HEK293T (cell line): ENCODE measurements around the gene ASB14.

Experiments used
- CTCF ChIA-PET: fragments of 350-600 bp; formaldehyde crosslinking; extraction: SDS; loops from one replicate; lab custom pipeline; 2021; ENCODE audit warnings: antibody characterized with exemption, inconsistent platforms; lab: Yijun Ruan, JAX
- POLR2A ChIA-PET: fragments of 350-600 bp; formaldehyde crosslinking; extraction: SDS; loops from one replicate; lab custom pipeline; 2020; ENCODE audit warnings: antibody characterized with exemption, inconsistent platforms; lab: Yijun Ruan, JAX
- DNase-seq: peaks from one replicate; pipeline ENCODE4 v3.0.0; 2012; ENCODE audit warnings: mixed read lengths; ENCODE audit errors: extremely low spot score
- ARNT ChIP-seq: fragments of 450-650 bp; IDR thresholded peaks from 2 replicates; pipeline ENCODE4 v1.6.1; 2017; ENCODE audit warnings: mild to moderate bottlenecking
- BHLHE40 ChIP-seq: fragments of 450-650 bp; IDR thresholded peaks from 2 replicates; pipeline ENCODE4 v1.6.1; 2016; ENCODE audit warnings: mild to moderate bottlenecking, moderate library complexity, borderline replicate concordance
- CTBP1 ChIP-seq: fragments of 450-650 bp; IDR thresholded peaks from 2 replicates; pipeline ENCODE4 v1.6.1; 2016; ENCODE audit warnings: borderline replicate concordance
- ELF4 ChIP-seq: fragments of 450-650 bp; IDR thresholded peaks from 2 replicates; pipeline ENCODE4 v1.6.1; 2017; ENCODE audit warnings: antibody characterized with exemption
- FOXA1 ChIP-seq: fragments of 450-650 bp; IDR thresholded peaks from 2 replicates; pipeline ENCODE4 v1.6.1; 2016; ENCODE audit warnings: mild to moderate bottlenecking
- FOXK2 ChIP-seq: fragments of 450-650 bp; IDR thresholded peaks from 2 replicates; pipeline ENCODE4 v1.6.1; 2016; ENCODE audit warnings: mild to moderate bottlenecking
- FOXM1 ChIP-seq: fragments of 450-650 bp; IDR thresholded peaks from 2 replicates; pipeline ENCODE4 v1.6.1; 2017; ENCODE audit warnings: mild to moderate bottlenecking, borderline replicate concordance
- HDGF ChIP-seq: fragments of 450-650 bp; IDR thresholded peaks from 2 replicates; pipeline ENCODE4 v1.6.1; 2017; ENCODE audit warnings: antibody characterized with exemption, borderline replicate concordance
- L3MBTL2 ChIP-seq: fragments of 450-650 bp; conservative IDR thresholded peaks from 2 replicates; pipeline ENCODE4 v1.6.1; 2016; ENCODE audit warnings: mild to moderate bottlenecking
- LEF1 ChIP-seq: fragments of 450-650 bp; IDR thresholded peaks from 2 replicates; pipeline ENCODE4 v1.6.1; 2017; ENCODE audit warnings: mild to moderate bottlenecking, borderline replicate concordance
- NFRKB ChIP-seq: fragments of 450-650 bp; IDR thresholded peaks from 2 replicates; pipeline ENCODE4 v1.6.1; 2016; ENCODE audit warnings: mild to moderate bottlenecking, moderate library complexity
- PKNOX1 ChIP-seq: fragments of 450-650 bp; IDR thresholded peaks from 2 replicates; pipeline ENCODE4 v1.6.1; 2016
- SP1 ChIP-seq: fragments of 450-650 bp; IDR thresholded peaks from 2 replicates; pipeline ENCODE4 v1.6.1; 2017
- SUZ12 ChIP-seq: fragments of 450-650 bp; IDR thresholded peaks from 2 replicates; pipeline ENCODE4 v1.6.1; 2016; ENCODE audit warnings: mild to moderate bottlenecking
- TARDBP ChIP-seq: fragments of 450-650 bp; IDR thresholded peaks from 2 replicates; pipeline ENCODE4 v1.6.1; 2016
- ZNF384 ChIP-seq: fragments of 450-650 bp; IDR thresholded peaks from 2 replicates; pipeline ENCODE4 v1.6.1; 2016

ASB14 gene

GRCh38 chr3:57261119-57261518, 31.4 kb downstream of the ASB14 start:
- TF ChIP-seq FOXK2 (no peak), TARDBP (no peak), PKNOX1 (no peak), HDGF (no peak), ARNT (no peak)
- POLR2A ChIA-PET = no interaction called here
- CTCF ChIA-PET = no interaction called here
- no peak for DNase-seq

- POLR2A ChIA-PET = interaction anchor here (0.9 kb wide), 1 partner anchor 30 kb away, joined by 3 read pairs; no protein-coding TSS in a partner anchor
- CTCF ChIA-PET = interaction anchor here (0.6 kb wide), 1 partner anchor 241 kb away, joined by 3 read pairs; no protein-coding TSS in a partner anchor
- no peak for DNase-seq
- TF ChIP-seq CTBP1 (no peak), ARNT (no peak), BHLHE40 (no peak), TARDBP (no peak), NFRKB (no peak), HDGF (no peak), FOXK2 (no peak), ELF4 (no peak), SUZ12 (no peak), LEF1 (no peak), PKNOX1 (no peak), FOXA1 (no peak), SP1 (no peak), L3MBTL2 (no peak), FOXM1 (no peak), ZNF384 (no peak)
Observed at GRCh38 chr3:57257678-57258077, 34.8 kb downstream of the ASB14 start.

- DNase-seq = no peak
- no peak for TF ChIP-seq FOXM1
- TF ChIP-seq FOXA1 = no peak
- no peak for TF ChIP-seq SUZ12
- TF ChIP-seq PKNOX1 = no peak
- TF ChIP-seq LEF1 = no peak
- TF ChIP-seq NFRKB = no peak
- no peak for TF ChIP-seq BHLHE40
- TF ChIP-seq HDGF = no peak
- TF ChIP-seq CTBP1 = no peak
- CTCF ChIA-PET = no interaction called here
- POLR2A ChIA-PET = interaction anchor here (0.6 kb wide), 1 partner anchor 93 kb away, joined by 3 read pairs; no protein-coding TSS in a partner anchor
Observed at GRCh38 chr3:57256844-57257243, 35.6 kb downstream of the ASB14 start.

- CTCF ChIA-PET = no interaction called here
- POLR2A ChIA-PET = no interaction called here
- TF ChIP-seq PKNOX1 = peak; percentile 65
- TF ChIP-seq BHLHE40 = no peak
- TF ChIP-seq HDGF = no peak
- DNase-seq = no peak
Observed at GRCh38 chr3:57252404-57252803, 40.1 kb downstream of the ASB14 start.

- CTCF ChIA-PET = no interaction called here
- POLR2A ChIA-PET = no interaction called here
Observed at GRCh38 chr3:57244946-57245345, 47.5 kb downstream of the ASB14 start.

GRCh38 chr3:57234613-57235575, 57.6 kb downstream of the ASB14 start:
- POLR2A ChIA-PET = no interaction called here
- CTCF ChIA-PET = interaction anchor here (0.7 kb wide), 2 partner anchors 25 to 435 kb away, joined by 3 to 4 read pairs; no protein-coding TSS in a partner anchor
- no peak for DNase-seq
- TF ChIP-seq NFRKB (no peak), PKNOX1 (no peak), FOXA1 (no peak), FOXM1 (no peak), ARNT (no peak), ZNF384 (no peak), HDGF (no peak), CTBP1 (no peak), TARDBP (no peak), ELF4 (no peak), BHLHE40 (no peak), SUZ12 (no peak), LEF1 (no peak)

More at GRCh38 chr3:57244946-57245345, 47.5 kb downstream of the ASB14 start:
- TF ChIP-seq BHLHE40 (no peak), FOXA1 (no peak), ELF4 (no peak), SUZ12 (no peak), HDGF (no peak), NFRKB (no peak), L3MBTL2 (no peak), SP1 (no peak)
- DNase-seq = no peak
